Lower leg skin (tissue), 3 donors: ENCODE measurements around the gene NTM.

Experiments used
- CTCF ChIP-seq, 3 donors: fragments of 450-650 bp; IDR thresholded peaks; one replicate each; pipeline ENCODE4 v1.5.1; 2016; ENCODE audit warnings: antibody characterized with exemption in 3 of 3, mild to moderate bottlenecking in 3 of 3, moderate library complexity in 2 of 3
- POLR2A ChIP-seq, 2 donors: fragments of 450-650 bp; IDR thresholded peaks; one replicate each; pipeline ENCODE4 v1.6.1; 2016 to 2017; ENCODE audit warnings: antibody characterized with exemption in 2 of 2, mild to moderate bottlenecking in 1 of 2, moderate library complexity in 1 of 2

- no peak for TF ChIP-seq POLR2A (IDR thresholded peaks at IDR 0.05)
- TF ChIP-seq CTCF (IDR thresholded peaks at IDR 0.05): no peak
Measured at GRCh38 chr11:131638889-131639288, 268.5 kb downstream of the NTM start.
